Fibroblast of skin of left biceps (primary cell): Measurements from ENCODE around the gene RIPOR3.
"Not testable (repeated sequence)": the region's sequence is repeated elsewhere in the genome, so short reads cannot be mapped to it uniquely, and the experiment has no call there.

Experiments
- DNase-seq, 2 experiments: peaks; one replicate each; pipeline ENCODE4 v3.0.0-alpha.2; 2013; ENCODE audit warnings: low read depth in 2 of 2

RIPOR3 gene

GRCh38 chr20:50704971-50705370 lies 13.6 kb upstream of the RIPOR3 start:
- DNase-seq = no peak

GRCh38 chr20:50704514-50704913 lies 13.2 kb upstream of the RIPOR3 start:
- DNase-seq = no peak

DNA sequence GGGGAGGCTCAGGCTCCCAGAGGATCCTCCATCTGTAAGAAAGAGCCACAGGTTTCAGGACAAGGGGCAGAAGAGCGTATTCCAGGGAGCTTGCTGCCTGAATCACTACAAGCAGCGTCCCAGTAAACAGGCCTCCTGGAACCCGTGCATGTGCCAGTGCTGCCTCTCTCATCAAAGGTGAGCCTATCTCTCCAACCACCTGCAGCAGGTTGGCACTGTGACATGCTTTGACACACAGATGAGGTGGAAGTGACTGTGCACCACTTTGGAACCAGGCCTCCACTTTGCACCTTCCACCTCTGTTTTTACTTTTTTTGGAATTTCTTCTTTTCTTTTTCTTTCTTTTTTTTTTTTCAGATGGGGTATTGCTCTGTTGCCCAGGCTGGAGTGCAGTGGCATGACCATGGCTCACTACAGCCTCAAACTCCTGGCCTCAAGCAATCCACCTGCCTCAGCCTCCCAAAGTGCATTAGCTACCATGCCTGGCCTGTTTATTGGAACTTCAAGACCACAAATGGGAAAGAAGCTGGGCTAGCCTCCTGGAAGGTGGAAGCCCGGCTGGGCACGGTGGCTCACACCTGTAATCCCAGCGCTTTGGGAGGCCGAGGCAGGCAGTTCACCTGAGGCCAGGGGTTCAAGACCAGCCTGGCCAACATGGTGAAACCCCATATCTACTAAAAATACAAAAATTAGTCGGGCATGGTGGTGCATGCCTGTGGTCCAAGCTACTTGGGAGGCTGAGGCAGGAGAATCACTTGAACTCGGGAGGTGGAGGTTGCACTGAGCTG lies 12.5 kb upstream of the RIPOR3 start:
- DNase-seq = not testable (repeated sequence)

DNA sequence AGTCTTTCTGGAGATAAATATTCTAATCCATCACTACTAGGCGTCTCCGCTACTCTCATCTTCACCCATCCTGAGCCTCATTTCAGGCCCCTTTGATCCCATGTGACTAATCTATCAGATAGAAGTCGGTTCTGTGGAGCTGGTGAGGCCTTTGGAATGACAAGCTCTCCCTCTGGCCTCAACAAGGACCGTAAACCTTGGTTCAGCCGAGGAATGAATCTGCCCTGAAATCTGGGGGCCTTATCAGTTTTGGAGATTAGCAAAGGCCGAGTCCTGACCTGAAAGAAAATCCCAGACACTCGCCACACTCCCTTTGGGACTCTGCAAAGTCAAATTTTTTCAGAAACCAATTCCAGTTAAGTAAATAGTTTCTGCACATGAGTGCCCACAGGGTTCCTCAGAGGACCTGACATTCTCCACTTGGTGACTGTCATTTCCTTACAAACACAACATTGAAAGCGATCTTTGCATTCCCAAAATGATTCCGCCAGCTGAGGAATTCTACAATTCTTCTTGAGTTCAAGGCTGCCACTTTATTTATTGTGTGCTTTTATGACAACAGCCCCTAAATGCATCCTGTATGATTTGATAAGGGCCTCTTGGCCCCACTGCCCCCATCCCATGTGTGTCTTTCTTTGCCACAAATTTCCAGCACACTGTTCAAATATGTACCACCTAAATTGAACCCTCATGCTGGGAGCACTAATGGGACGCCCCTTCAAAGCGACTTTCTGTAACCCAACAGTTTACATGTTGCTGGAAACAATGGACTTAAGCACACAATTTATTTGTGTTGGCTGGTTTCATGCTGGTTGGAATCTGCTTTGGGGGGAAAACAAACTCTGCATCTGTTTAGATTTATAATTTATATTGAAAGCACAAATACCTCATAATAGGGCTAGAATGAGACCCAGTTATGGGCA lies 10.0 kb upstream of the RIPOR3 start:
- no peak for DNase-seq

GRCh38 chr20:50699688-50700087 lies 8.3 kb upstream of the RIPOR3 start:
- DNase-seq = no peak

GRCh38 chr20:50698255-50698654 lies 6.9 kb upstream of the RIPOR3 start:
- not testable (repeated sequence) for DNase-seq

DNA sequence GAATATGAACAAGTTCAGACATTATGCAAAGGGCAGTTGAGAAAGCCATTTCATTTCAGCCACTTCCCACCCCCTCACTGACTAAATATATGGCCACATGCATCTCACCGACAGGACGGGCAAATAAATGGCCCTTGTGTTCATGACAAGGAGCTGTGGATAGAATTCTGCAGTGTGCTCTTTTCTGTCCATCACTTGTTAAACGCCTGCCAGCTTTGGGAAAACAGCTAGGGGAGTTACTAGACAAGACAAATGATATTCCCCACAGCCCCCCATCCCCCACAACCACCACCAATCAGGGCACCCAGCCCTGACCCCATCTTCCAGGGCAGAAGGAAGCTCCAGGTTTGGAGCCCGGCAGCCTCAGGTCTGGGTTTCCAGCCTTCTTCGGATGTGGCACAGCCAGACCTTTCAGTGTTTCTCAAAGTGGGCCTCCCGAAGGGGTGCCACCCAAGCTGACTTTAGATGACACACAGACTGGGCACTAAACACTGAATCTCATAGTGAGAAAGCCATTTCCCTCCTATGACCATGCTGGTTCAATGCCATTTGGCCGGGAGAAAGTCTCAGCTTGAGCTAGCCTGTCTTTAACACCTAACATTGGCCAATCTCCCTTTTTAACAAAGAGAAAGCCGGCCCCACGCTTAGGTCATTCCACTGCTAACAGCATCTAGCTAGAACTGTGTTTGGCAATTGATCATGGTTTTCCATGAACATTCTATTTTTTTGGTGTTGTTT lies 4.0 kb upstream of the RIPOR3 start:
- no peak for DNase-seq

- no peak for DNase-seq
Measured at GRCh38 chr20:50694379-50695134, 3.2 kb upstream of the RIPOR3 start.

- DNase-seq = no peak
Measured at GRCh38 chr20:50693001-50693400, 1.7 kb upstream of the RIPOR3 start.

DNA sequence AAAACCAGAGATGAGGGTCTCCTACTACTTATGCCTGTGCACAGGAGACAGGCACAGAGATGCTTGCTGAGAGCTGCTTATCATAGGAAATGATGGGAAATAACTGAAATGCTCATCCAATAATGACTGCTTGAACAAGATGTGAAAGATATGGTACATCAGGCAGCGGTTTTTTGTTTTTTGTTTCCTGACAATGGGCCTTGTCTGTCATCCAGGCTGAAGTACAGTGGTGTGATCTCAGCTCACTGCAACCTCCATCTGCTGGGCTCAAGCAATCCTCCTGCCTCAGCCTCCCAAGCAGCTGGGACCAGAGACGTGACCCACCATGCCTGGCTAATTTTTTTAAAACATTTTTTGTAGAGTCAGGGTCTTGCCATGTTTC lies 1.2 kb upstream of the RIPOR3 start:
- no peak for DNase-seq

DNA sequence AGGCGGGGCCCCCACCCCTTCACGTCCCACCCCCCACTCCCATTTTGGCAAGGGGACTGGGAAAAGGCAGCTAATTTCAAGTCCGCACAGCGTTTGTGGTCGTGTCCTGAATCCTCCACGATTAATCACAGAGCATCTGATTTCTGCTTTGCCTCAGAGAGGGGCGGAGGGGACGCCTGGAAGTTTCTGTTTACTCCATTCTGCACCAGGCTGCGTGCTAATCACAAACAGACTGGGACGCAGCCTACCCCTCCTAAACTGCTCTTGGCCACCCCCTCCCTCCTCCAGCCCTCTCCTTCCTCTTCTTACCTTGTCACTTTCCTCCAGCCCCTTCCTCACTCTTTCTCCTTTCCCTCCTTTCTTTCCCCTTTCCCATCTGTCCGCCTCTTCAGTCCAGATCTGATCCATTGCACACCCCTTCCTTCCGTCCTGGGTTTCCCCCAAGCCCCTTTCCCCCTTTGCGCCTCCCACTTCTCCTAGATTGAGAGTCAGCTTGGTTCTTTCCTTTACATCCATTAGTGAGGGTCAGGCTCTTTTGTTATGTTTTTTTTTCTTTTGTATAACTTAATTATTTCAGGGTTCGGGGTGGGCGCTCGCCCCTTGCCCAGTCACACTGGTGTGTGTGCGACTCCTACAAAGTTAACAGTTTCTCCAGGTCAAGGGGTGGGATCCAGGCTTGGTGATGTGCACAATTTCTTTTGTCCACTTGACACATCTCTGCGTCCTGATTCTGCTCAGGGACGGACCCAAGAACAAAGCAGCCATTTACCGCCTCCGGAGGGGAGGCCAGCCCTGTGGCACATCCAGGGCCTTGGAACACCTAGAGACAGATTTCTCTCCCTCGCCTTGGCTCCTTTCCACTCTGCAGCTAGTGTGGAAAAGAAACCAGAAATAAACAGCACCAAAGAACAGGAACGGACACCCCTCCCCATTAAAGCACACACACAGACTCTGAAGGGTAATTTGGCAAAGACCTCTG lies 520 bp upstream of the RIPOR3 start:
- peak; percentile 32 to 46 for DNase-seq

DNA sequence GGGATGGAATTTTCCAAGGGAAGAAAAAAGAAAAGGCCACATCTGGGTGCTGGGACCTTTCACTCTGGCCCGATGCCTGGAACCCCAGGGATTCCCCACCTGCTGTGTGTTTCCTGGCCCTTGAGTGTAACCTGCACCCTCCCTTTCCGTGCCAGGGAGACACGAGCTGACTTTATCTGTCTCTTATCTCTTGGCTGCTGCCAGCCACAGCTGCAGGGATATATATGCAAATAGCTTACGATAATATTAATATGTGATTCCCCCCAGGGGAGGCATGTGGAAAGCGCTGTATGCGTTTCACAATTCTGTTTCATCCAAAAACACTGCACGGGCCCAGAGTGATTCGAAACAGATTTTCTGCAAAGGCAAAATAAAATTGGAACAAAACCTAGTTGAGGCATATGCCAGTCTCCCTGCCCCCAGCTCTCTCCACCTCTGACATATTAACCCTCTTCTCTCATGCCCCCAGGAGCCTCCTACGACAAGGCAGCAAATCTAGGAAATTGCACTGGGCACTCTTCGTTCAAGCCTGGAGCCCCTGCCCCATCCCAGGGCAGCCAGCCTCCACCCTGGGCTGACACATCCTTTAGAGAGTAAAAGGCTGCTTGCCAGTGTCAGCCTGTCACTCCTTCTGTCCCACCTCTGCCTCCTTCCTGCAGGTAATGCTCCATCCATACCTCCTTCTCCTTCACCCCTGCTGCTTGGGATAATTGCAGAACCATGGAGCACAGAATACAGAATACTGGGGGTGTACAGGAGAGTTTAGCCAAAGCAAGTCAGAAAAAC lies 1.3 kb downstream of the RIPOR3 start:
- peak in 1 of 2 experiments; percentile 29 for DNase-seq

- DNase-seq = no peak
Measured at GRCh38 chr20:50688256-50688975, 2.9 kb downstream of the RIPOR3 start.

DNA sequence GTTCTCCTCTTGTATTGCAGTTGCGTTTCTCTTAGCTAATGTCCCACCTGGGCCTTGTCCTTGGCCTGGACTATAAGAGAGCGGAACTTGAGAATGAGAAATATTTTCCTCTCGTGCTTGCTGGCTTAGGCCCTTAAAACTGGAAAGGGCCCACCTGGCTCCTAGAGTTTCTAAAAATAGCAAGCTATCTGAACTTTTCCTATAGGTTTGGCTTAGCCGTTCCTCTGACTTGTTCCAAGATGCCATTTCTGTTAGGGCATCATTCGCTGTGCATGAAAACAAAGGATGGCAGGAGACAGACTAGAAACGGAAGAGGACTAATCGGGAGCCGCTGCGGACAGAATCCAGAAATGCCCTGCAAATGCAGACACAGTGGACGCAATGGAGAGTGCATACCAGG lies 4.5 kb downstream of the RIPOR3 start:
- no peak for DNase-seq

GRCh38 chr20:50683570-50683969 lies 7.8 kb downstream of the RIPOR3 start:
- DNase-seq = no peak

GRCh38 chr20:50682947-50683530 lies 8.3 kb downstream of the RIPOR3 start:
- DNase-seq = no peak

DNA sequence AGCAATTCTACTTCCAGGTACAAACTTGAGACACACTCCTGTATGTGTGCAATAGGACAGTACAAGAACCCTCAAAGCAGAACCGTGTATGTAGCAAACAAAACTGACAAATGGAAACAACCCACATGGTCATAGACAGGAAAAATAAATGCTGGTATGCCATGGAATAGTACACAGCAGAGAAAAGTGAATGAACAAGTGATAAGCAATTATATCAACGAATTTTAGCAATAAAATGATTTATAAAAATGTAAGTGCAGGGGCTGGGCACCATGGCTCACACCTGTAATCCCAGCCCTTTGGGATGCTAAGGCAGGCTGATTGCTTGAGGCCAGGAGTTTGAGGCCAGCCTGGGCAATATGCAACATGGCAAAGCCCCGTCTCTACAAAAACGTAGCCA lies 9.3 kb downstream of the RIPOR3 start:
- no peak for DNase-seq

- no peak for DNase-seq
Measured at GRCh38 chr20:50681359-50682064, 9.8 kb downstream of the RIPOR3 start.
